Mononuclear cell (primary cell): ENCODE data around the gene FYTTD1. TPM values are rescaled to one million over a fixed set of nuclear protein-coding genes. Genes with fewer than 3 reads are reported as not detected.
"Not testable (repeated sequence)": the region's sequence is repeated elsewhere in the genome, so short reads cannot be mapped to it uniquely, and the experiment has no call there.

Source experiments
- H3K27me3 ChIP-seq: 2 replicates; pipeline ENCODE4 v1.6.0; 2011; ENCODE audit warnings: low read length, control low read depth; ENCODE audit not compliant: insufficient read depth
- H3K4me1 ChIP-seq: 2 replicates; pipeline ENCODE4 v1.5.1; 2011; ENCODE audit warnings: mild to moderate bottlenecking, low read length, control low read depth; ENCODE audit not compliant: insufficient read depth
- H3K4me3 ChIP-seq: 2 replicates; pipeline ENCODE4 v1.5.1; 2011; ENCODE audit warnings: mild to moderate bottlenecking, low read length, moderate library complexity
- H3K9me3 ChIP-seq: 2 replicates; pipeline ENCODE4 v1.5.1; 2011; ENCODE audit warnings: low read depth, mild to moderate bottlenecking, control low read depth, low read length
- total RNA-seq: library from RNA; depleted of rRNA; stranded (reverse); fragments of >200 nt; gene quantifications from one replicate; pipeline ENCODE4 v1.2.3, GENCODE V29; 2012

Gene FYTTD1, protein sequence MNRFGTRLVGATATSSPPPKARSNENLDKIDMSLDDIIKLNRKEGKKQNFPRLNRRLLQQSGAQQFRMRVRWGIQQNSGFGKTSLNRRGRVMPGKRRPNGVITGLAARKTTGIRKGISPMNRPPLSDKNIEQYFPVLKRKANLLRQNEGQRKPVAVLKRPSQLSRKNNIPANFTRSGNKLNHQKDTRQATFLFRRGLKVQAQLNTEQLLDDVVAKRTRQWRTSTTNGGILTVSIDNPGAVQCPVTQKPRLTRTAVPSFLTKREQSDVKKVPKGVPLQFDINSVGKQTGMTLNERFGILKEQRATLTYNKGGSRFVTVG
- total RNA-seq, result 60.2 TPM

DNA sequence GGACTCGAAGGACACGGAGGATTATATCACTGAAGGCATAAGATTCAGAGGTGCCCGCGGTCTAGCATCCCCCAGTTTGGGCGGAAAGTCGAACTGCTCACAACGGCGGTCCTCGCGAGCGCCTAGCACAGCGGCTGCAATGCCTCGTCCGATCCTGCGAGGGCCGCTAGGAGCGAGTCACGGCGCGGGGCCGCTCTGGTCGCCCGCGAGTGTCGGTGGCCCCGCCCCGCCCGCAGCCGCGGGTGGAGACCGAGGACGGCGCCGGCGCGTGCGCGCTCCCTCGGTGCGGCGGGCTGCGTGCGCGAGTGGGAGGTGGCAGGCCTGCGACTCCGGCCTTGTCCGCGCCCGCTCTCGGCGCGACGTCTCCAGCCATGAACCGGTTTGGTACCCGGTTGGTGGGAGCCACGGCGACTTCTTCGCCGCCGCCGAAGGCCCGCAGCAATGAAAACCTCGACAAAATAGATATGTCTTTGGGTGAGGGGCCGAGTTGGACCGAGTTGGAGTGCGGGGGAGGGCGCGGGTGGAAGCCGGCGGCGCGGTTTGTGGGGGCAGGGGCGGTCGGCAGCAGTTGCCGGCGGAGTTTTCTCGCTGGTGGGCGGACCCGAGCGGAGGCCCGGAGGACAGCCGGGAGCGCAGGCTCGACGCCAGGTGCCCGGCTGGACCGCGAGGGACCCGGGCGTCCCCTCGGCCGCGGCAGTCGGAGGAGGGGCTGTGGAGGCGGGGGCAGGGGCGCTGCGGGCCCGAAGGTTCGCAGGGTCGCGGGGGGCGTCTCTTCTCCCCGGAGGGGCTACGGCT, at the start of gene FYTTD1:
FYTTD1 (plus strand) TSS at position 283 of the 795 bp plus-strand sequence; CDS start at position 372, 89 bp downstream.
- Histone ChIP-seq H3K4me3 (peak within 1 kb of the TSS; percentile 70), H3K4me1 (peaks cover 43% of the 10 kb centered on the region), H3K27me3 (no peaks in the 10 kb centered on the region), H3K9me3 (no peaks in the 10 kb centered on the region)

DNA sequence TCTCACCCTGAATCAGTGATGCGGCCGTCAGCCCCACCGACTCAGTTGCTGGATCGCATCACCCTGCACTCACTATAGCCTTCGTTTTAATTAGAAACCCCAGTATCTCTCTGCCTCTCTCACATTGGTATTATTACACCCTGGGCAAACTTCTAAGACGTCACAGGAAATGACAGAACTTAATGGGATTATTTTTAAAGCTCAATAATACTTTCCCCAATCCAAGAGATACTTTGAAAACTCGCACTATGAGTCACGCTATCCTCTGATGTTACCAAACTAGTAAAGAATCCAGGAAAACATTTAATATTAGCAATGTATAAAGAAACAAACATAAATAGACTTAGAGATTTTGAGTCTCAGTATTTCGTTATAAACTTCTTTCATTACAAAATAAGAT, 49.6 kb upstream of the FYTTD1 start:
- no peak overlapping the region for H3K4me3 ChIP-seq
- H3K9me3 ChIP-seq, result no peaks in the 10 kb centered on the region
- no peaks in the 10 kb centered on the region for H3K27me3 ChIP-seq
- no peaks in the 10 kb centered on the region for H3K4me1 ChIP-seq

DNA sequence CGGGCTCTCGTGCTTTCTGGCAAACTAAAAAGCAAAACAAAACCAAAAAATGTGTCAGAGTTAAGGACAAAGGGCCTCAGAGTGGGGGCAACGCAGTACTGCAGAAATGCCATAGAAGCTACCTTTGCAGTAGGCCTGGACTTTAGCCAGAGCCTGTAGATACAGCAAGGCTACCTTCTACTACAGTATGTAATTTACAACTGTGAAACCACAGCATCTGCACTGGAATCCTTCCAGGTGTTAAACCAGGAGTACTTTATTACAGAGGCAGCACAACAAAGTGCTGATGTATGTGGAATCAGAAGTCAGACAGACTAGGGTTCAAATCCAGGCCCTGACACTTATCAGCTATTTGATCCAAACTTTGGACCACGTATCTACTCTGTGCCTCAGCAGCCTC, 47.8 kb upstream of the FYTTD1 start:
- Histone ChIP-seq H3K4me1 (no peaks in the 10 kb centered on the region), H3K27me3 (no peaks in the 10 kb centered on the region), H3K4me3 (no peak overlapping the region), H3K9me3 (no peaks in the 10 kb centered on the region)

DNA sequence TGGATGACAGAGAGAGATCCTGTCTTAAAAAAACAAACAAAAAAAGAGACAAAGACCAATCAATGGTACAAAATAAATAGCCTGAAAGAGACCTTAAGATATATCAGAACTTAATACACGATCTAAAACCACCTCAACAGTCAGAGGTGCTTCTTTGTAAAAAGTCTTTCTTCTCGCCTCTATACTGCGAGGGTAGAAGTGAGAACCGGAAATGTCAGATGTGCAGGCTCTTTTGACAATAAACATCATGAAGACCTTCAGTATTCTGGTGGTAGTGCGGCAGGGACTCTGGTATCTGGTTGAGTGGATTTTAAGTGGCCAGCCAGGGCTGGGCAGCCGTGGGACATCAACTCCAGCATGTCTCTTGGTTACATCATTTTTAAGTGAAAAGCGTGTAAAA, 43.0 kb upstream of the FYTTD1 start:
- Histone ChIP-seq H3K27me3 (no peaks in the 10 kb centered on the region), H3K4me1 (peaks cover 8% of the 10 kb centered on the region), H3K4me3 (no peak overlapping the region), H3K9me3 (no peaks in the 10 kb centered on the region)

DNA sequence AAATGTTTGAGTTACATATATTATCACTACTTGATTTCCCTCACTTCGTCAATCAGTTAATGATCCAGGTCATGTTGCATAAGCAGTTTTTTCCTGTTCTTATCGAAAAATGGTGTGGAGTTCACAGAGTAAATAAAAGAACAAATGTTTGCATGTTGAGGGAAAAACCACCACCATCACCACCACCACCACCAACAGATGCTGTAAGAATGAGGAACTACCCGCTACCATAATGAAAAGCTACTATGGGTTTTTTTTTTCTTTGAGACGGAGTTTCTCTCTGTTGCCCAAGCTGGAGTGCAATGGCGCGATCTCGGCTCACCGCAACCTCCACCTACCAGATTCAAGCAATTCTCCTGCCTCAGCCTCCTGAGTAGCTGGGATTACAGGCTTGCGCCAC, 40.5 kb upstream of the FYTTD1 start:
- Histone ChIP-seq H3K27me3 (no peaks in the 10 kb centered on the region), H3K4me3 (no peak overlapping the region), H3K9me3 (no peaks in the 10 kb centered on the region), H3K4me1 (peaks cover 27% of the 10 kb centered on the region)

DNA sequence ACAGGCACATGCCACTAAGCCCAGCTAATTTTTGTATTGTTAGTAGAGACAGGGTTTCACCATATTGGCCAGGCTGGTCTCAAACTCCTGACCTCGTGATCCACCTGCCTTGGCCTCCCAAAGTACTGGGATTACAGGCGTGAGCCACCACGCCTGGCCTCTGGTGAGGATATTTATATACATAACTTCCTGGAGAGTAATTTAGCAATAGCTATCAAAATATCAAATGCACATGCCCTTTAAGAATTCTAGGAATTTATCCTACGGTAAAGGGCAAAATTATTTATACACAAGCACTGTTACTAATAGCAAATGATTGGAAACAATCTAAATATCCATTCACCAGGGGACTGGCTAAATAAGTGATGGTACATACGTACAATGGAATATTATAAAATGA, 38.7 kb upstream of the FYTTD1 start:
- H3K27me3 ChIP-seq, result not testable (repeated sequence)

DNA sequence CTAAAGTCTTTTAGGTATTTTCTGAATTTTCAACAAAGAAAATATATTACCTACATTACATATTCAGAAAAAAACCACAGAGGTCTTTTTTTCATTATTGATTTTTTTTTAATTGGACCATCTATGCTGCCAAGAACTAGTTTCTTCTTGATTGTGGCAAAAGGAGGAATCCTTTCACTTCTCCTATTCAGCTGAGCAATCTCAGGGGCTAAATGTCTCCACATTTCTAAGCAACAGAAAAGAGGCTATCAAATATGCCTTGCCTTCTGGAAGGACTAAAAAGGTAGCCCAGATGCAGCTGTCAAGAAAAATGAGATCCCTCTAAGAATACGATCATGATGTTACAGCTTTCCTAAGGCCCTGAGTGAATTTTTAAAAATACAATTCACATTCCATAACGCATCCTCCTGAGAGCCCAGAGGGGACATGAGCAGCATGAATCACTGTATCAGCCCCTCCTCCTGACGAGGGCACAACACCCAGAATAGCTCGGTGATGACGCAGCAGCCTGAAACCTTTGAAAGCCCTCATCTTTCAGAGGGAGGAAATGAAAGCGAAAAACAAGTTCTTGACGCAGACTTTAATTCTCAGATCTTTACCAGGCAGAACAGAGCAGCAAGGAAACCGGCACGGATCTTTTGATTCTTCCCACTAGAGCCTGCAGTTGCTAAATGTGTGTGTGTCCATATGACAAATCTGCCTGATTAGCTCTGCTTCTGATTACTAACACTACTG, 37.5 kb upstream of the FYTTD1 start:
- H3K9me3 ChIP-seq, result no peaks in the 10 kb centered on the region
- H3K4me3 ChIP-seq, result peak overlapping the region; percentile 31
- peaks cover 27% of the 10 kb centered on the region for H3K4me1 ChIP-seq
- no peaks in the 10 kb centered on the region for H3K27me3 ChIP-seq

More for the DNA sequence above, 38.7 kb upstream of the FYTTD1 start:
- H3K4me3 ChIP-seq, H3K9me3 ChIP-seq: not testable (repeated sequence)
- peaks cover 27% of the 10 kb centered on the region for H3K4me1 ChIP-seq

DNA sequence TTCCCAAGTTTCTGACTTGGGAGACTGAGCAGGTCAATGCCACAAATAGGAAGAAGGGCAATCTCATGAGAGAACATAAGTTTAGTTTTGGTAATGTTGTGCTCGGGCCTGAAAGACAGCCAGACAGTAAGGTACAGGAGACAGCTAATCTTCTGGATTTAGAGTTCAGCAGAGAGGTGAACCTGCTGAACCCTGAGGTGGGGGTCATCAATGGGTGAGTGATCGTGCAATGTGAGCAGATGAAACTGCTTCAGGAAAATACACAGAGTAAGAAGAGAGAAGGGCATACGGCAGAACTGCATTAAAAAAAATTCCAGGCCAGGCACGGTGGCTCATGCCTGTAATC, 36.2 kb upstream of the FYTTD1 start:
- Histone ChIP-seq H3K9me3 (no peaks in the 10 kb centered on the region), H3K4me3 (no peak overlapping the region)

DNA sequence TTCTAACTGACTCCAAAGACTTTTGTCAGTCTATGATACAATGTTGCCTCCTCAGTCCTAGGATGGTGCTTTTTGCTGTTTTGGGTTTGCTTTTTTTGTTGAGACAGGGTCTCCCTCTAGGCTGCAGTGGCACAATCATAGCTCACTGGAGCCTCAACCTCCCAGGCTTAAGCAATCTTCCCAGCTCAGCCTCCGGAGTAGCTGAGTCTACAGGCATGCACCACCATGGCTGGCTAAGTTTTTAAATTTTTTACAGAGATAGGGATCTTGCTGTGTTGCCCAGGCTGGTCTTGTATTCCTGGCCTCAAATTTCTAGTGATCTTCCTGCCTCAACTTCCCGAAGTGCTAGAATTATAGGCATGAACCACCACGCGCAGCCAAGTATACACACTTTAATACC, 35.4 kb upstream of the FYTTD1 start:
- Histone ChIP-seq H3K9me3 (no peaks in the 10 kb centered on the region), H3K27me3 (no peaks in the 10 kb centered on the region), H3K4me1 (peaks cover 25% of the 10 kb centered on the region), H3K4me3 (no peak overlapping the region)

More for the DNA sequence above, 36.2 kb upstream of the FYTTD1 start:
- Histone ChIP-seq H3K27me3 (no peaks in the 10 kb centered on the region), H3K4me1 (peaks cover 27% of the 10 kb centered on the region)

DNA sequence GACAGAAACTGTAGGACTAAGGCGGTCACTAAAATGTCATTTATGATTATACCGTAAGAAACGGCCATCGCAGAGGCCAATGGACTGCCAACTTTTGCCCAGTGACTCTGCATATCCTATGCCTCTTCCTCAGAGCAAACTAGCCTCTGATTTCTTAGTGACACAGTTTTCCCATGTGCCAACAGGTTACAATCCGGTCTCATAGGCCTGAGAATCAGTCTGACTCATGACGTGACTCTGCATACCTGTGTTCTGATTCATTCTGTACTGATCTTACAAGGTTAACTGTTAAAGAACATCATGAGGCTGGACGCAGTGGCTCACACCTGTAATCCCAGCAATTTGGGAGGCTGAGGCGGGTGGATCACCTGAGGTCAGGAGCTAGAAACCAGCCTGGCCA, 30.8 kb upstream of the FYTTD1 start:
- Histone ChIP-seq H3K27me3 (no peaks in the 10 kb centered on the region), H3K4me3 (no peak overlapping the region), H3K4me1 (peaks cover 12% of the 10 kb centered on the region), H3K9me3 (peaks cover 4% of the 10 kb centered on the region)

DNA sequence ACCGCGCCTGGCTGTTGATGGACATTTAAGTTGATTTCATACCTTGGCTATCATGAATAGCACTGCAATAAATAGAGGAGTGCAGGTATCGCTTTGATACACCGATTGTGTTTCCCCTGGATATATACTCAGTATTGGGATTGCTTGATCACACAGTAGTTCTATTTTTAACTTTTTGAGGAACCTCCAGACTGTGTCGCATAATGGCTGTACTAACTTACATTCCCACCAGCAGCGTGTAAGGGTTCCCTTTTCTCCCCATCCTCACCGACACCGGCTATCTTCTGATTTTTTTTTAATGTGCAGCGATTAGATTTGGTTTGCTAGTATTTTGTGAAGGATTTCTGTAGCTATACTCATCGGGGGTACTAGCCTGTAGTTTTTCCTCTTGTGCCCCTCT, 29.0 kb upstream of the FYTTD1 start:
- Histone ChIP-seq H3K4me3 (no peak overlapping the region), H3K4me1 (peaks cover 22% of the 10 kb centered on the region), H3K9me3 (peaks cover 4% of the 10 kb centered on the region), H3K27me3 (no peaks in the 10 kb centered on the region)

DNA sequence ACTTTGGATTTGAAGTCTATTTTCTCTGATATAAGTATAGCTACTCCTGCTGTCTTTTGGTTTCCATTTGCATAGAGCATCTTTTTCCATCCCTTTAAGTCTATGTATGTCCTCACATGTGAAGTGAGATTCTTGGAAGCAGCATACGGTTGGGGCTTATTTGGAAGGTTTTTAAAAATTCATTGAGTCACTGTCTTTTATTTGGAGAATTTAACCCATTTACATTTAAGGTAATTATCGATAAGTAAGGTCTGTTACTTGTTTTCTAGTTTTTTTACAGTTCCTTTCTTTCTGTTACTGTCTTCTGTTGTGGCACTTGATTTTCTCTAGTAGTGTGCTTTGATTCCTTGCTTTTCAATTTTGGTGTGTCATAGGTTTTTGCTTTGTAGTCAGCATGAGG, 26.9 kb upstream of the FYTTD1 start:
- peaks cover 4% of the 10 kb centered on the region for H3K9me3 ChIP-seq
- peaks cover 22% of the 10 kb centered on the region for H3K4me1 ChIP-seq
- H3K4me3 ChIP-seq, result no peak overlapping the region
- no peaks in the 10 kb centered on the region for H3K27me3 ChIP-seq

DNA sequence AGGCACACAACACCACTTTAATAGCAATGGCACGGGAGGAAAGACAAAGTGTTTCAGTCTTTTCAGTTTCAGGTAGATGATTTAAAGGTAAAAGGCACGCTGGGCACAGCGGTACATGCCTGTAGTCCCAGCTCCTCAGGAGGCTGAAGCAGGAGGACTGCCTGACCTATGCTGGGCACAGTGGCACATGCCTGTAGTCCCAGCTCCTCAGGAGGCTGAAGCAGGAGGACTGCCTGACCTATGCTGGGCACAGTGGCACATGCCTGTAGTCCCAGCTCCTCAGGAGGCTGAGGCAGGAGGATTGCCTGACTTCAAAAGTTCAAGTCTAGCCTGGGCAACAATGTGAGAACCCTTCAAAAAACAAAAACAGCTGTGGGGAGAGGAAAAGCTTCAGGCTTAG, 21.8 kb upstream of the FYTTD1 start:
- not testable (repeated sequence) for H3K4me3 ChIP-seq, H3K27me3 ChIP-seq, H3K9me3 ChIP-seq
- H3K4me1 ChIP-seq, result peaks cover 25% of the 10 kb centered on the region

DNA sequence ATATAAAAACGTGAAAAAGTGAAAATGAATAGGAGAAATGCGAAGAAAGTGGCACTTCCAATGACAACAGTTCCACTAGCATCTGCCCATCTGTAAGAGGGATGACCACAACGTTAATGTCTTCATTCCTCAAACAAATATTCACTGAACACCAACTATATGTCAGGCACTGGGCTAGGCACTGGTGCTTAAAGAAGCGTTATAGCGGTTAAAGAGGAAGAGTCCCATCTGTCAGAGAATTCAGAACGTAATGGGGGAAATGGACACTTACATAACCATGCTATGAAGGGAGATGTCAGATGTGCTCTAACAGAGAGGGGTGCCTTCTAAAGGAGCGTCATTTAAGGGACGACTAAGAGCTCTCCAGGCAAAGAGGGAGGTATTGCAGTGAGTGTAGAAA, 21.2 kb upstream of the FYTTD1 start:
- H3K9me3 ChIP-seq, result no peaks in the 10 kb centered on the region
- peaks cover 26% of the 10 kb centered on the region for H3K4me1 ChIP-seq
- H3K27me3 ChIP-seq, result no peaks in the 10 kb centered on the region
- no peak overlapping the region for H3K4me3 ChIP-seq

DNA sequence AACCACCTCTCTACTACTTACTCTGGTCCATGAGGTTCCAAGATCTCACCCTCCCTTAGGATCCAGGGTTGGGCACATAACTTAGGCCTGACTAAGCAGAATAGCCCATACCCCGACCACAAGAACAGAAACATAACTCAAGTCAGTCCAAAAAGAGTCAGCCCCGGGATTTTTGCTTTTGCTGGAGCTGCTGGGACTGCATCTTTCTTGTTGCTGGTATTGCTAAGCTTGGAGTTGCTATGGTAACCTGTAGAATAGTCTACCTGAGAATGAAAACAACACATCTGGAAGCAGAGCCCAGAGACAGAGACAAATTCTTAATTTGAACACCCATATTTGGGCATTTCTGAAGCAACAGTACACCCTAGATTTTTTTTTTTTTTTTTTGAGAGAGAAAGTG, 19.5 kb upstream of the FYTTD1 start:
- Histone ChIP-seq H3K4me1 (peaks cover 29% of the 10 kb centered on the region), H3K27me3 (no peaks in the 10 kb centered on the region), H3K4me3 (no peak overlapping the region), H3K9me3 (no peaks in the 10 kb centered on the region)
